ENCODE results near the gene FAIM2.

- TF ChIP-seq RARB (CRISPR knock-in tag; IDR thresholded peaks at IDR 0.05) (no peak), PATZ1 (CRISPR knock-in tag; IDR thresholded peaks at IDR 0.05; ENCODE audit: borderline replicate concordance) (no peak), ARNTL (CRISPR knock-in tag; IDR thresholded peaks at IDR 0.05; ENCODE audit: borderline replicate concordance, low read depth) (no peak), ZNF565 (CRISPR knock-in tag; conservative IDR thresholded peaks at IDR 0.05; ENCODE audit: low read depth) (no peak)
These were observed 42.4 kb upstream of the FAIM2 start for GRCh38 chr12:49946086-49946485.
